Stimulated activated CD4-positive, alpha-beta T cell treated with anti-CD3 and anti-CD28 coated beads, Interleukin-15, amount 100 ng/mL, for 24 hours (primary cell): ENCODE measurements around the gene AGAP1.

ENCODE experiments used
- DNase-seq: peaks from one replicate; pipeline ENCODE4 v3.0.0-alpha.2; 2020

The AGAP1 gene

GRCh38 chr2:235612181-235612950 lies 118.5 kb downstream of the AGAP1 start:
- DNase-seq = no peak

- DNase-seq = no peak
Measured at GRCh38 chr2:235613649-235614048, 119.8 kb downstream of the AGAP1 start.

DNA sequence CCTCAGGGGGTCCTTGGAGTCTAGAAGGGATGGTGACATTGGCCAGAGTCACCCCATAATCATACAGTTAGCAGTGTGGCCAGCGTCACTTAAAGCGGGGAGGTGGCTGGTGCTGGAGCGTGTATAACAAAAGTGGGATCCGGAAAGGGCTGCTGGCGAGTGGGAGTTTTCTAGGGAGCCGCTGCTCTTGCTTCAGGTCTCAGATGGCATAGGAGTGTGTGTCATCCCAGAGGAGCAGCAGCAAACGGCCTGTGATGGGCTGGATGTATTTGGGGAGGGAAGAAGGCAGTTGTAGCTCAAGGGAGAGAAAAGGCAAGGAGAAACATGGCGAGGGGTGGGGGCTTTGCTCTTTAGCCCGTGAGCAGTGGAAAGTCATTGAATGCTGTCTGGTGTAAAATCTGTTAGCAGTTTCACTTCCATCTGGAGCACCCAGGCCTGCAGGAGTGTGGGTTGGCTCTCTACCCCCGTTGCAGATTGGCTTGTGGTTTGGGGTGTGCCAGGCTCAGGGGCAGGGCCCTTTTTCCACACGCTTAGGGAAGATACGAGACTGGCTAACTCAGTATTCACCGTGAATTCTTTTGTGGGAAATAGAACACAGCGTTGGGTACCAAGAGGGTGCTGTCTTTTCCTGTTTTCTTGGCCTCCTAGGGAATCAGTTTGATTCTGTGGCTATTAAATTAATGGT lies 120.5 kb downstream of the AGAP1 start:
- DNase-seq = no peak

DNA sequence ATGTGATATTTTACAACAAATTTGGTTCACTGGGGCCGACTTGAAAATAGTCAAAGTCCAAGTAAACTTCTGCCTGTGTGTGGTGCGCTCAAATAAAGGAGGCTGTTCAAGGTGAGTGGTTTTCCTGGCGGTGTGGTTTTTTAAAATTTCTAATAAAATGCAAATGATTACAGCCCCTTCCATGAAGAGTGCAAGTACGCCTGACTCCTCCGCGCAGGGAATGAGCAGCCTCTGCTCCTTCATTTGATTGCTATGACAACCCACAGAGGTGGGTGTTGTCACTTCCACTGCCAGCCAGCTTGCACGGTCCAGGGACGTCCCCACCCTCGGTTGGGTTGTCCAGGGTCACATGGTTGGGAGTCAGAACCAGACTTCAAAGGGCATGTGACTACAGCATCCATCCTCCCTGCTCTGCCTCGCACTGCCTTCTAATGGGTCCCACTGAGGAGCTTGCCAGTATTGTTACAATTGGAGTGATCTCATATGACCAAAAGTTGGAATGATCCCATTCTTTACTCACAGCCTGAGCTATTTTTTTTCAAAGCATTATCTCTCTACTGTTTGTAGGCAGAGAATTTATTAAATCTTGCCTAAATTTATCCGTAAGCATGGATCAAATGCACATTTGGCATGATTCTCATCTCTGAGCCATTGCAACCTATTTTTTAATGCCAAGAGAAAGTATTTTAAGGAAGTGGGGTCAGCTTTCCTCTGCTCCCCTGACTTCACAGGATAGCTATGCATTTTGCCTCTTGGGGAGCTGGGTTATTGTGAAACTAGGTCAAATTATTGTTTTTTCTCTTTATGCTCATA lies 121.3 kb downstream of the AGAP1 start:
- DNase-seq = no peak

DNA sequence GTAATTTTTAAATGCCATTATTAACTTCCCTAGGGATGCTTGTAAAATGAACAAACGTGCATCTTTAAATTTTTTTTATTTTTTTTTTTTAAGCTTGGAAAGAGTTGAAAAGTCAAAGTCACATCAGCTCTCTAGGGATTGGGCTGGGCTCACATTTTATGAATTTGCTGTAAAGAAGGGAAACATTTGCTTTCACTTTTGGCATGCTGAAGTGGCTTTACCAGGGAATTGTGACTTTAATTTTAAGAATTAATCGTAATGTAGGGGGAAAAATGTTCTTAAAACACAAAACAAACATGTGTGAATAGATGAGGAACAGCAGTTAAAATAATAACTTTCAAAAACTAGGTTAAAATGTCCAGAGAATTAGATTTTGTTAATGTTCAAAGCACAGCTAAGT lies 123.0 kb downstream of the AGAP1 start:
- DNase-seq = no peak

GRCh38 chr2:235618039-235618438 lies 124.2 kb downstream of the AGAP1 start:
- no peak for DNase-seq

DNA sequence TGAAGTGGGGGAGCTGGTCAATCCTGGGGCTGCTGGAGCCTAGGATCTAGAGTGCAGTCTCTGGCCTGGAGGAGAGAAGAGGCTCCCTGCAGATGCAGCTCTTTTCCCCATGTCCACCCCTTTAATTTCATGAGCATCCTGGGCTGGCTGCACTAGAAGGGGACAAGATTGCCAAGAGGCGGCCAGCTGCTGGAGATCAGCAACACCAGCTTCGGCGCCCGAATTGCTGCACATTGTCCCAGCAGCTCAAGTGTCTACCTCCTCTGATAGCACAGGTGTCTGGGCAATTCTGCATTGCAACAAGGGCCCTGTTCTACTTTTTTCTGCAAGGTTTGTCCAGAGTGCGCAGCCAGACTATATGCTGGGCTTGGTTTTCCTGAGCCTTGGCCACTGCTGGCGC lies 125.7 kb downstream of the AGAP1 start:
- no peak for DNase-seq

DNA sequence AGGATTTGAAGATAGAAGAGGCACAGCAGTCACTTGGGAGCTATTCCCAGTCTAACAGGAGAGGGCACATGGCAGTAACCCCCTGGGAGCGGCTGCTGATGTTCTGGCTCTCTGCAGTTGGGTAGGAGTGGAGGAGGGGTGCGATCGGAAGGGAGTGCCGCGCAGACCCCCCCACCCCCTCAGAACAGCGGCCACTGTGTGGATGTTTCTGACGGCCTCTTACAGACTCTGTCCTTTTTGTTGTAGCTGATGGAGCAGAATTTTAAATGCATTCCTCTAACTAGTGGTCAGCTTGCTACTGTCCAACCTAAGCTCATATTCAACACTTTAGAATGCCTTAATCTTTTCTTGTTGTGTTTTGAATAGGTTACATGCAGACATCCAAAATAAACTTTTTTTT lies 127.9 kb downstream of the AGAP1 start:
- no peak for DNase-seq

DNA sequence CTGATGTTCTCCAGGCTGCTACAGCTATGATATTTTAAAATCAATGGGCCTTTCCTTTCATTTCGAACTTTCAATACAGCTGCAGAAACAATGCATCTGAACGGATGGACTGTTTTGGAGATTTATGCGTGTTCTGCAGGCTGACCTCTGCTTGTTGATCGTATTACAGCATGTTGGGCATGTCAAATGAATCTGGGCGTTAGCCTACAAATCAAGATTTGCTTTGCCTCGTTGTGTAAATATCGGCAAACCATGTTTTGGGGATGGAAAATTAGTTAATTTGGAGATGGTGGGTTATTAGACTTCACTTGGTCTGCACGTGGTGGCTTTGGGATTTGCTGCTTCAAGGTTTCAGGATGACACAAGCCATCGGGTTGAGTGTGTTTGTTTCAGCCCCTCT lies 129.3 kb downstream of the AGAP1 start:
- DNase-seq = no peak

GRCh38 chr2:235623752-235624151 lies 129.9 kb downstream of the AGAP1 start:
- no peak for DNase-seq

DNA sequence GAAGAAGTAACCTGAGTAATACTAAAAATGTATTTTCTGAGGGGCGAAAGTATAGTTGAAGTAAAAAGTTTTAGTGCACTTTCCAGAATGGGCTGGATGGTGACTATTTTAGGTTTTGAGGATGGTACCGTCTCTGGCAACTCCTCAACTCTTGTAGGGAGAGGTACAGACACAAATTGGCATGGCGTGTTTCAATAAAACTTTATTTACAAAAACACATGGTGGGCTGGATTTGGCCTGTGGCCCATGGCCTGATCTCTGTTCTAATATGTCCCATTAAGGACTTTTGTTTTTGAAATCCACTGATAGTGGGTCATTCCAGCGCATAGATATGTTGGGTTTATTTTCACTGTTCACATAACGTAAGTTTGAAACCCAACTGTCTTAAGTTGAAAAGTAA lies 132.8 kb downstream of the AGAP1 start:
- DNase-seq = no peak

GRCh38 chr2:235627682-235628081 lies 133.8 kb downstream of the AGAP1 start:
- DNase-seq = no peak

- DNase-seq = no peak
Measured at GRCh38 chr2:235630718-235631296, 137.0 kb downstream of the AGAP1 start.

DNA sequence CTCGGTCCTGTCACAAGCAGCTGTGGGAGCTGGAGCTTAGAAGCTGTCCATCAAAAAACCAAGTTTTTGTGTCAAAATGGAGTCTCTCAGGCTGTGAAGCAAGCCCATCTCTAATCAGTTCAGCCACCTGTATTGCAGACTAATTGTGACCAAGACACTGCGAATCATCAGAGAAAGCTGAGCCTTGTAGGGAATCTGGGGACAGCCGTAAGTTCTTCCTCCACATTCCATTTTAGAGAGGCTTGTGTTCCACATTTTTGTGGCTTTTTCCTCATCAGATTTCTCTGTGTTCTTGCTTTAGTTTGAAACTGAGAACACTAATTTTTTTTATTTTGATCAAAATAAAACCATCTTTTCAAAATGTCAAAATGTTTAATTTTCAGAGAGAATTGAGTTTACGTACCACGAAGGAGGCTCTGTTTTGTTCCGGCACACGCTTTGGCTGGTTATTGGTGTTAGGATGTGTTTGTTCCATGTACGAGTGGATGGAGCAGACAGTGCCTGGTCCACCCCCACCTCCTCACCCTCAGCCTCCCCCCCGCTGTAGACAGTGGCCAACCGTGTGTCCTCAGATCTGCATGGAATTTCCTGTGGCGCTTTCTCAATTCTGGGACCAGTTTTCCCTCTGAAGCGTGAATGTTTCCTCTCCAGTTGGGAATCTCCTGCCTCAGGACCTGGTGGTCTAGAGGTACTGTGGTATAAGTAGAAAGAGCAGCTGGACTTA lies 140.8 kb downstream of the AGAP1 start:
- no peak for DNase-seq

GRCh38 chr2:235636546-235636945 lies 142.7 kb downstream of the AGAP1 start:
- DNase-seq = no peak

- DNase-seq = no peak
Measured at GRCh38 chr2:235637896-235638295, 144.1 kb downstream of the AGAP1 start.

- DNase-seq = no peak
Measured at GRCh38 chr2:235638541-235639427, 144.9 kb downstream of the AGAP1 start.

DNA sequence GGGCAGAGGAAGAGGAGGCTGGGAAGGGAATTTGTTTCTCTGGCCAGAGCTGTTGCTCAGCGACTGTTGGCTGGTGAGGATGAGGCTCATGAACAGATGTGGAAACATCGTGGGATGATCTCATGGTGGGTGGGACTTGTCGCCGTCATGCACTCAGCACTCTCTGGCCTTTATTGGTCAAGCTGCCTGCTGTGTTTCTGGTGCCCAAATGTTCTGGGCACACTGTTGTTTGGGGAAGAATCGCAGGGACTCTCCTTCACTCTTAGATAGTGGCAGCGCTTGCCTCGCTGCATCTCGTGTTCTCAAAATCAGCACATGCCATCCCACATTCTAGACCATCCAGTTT lies 145.6 kb downstream of the AGAP1 start:
- no peak for DNase-seq

- DNase-seq = no peak
Measured at GRCh38 chr2:235639885-235640284, 146.0 kb downstream of the AGAP1 start.

GRCh38 chr2:235640377-235640776 lies 146.5 kb downstream of the AGAP1 start:
- no peak for DNase-seq

GRCh38 chr2:235640926-235641723 lies 147.3 kb downstream of the AGAP1 start:
- DNase-seq = no peak
